T-cell (primary cell): Measurements from ENCODE around the gene MT1B. TPM values are rescaled to one million over a fixed set of nuclear protein-coding genes. Genes with fewer than 3 reads are reported as not detected.
"Not testable (repeated sequence)": the region's sequence is repeated elsewhere in the genome, so short reads cannot be mapped to it uniquely, and the experiment has no call there.

Source experiments
- ATAC-seq, 4 experiments: fragments of 200-7000 bp in 3 of 4; fragments of 150-1000 bp in 1 of 4; cut with Tn5 transposase; replicated peaks in 1 of 4; 1 replicate in 3 of 4; 2 replicates in 1 of 4; pipeline ENCODE4 v1.10.0; 2021; ENCODE audit warnings: moderate library complexity in 3 of 4, mild to moderate bottlenecking in 2 of 4, moderate number of reproducible peaks in 1 of 4
- CTCF ChIA-PET, 2 donors: fragments of 300-600 bp; sonication (Branson Sonifier 250); formaldehyde crosslinking; loops; one replicate each; lab custom pipeline; 2022; ENCODE audit warnings: antibody characterized with exemption in 2 of 2; lab: Charles Lee
- POLR2A ChIA-PET, 2 donors: fragments of 300-600 bp; sonication (Branson Sonifier 250); formaldehyde crosslinking; loops; one replicate each; lab custom pipeline; 2022; ENCODE audit warnings: antibody characterized with exemption in 2 of 2; lab: Charles Lee
- DNase-seq, 35 experiments: peaks; one replicate each; pipeline versions ENCODE4 v3.0.0 to v3.0.0-alpha.2; 2013 to 2023
- H3K27ac ChIP-seq: one replicate; pipeline ENCODE4 v1.5.1; 2013; ENCODE audit warnings: low read length
- H3K27me3 ChIP-seq, 2 experiments: replicated peaks in 1 of 2; 1 replicate in 1 of 2; 2 replicates in 1 of 2; pipeline versions ENCODE4 v1.6.1 to v1.7.0; 2013; ENCODE audit warnings: low read length in 1 of 2, mixed read lengths in 1 of 2; ENCODE audit not compliant: control insufficient read depth in 2 of 2, insufficient read depth in 2 of 2; ENCODE audit errors: extremely low read depth in 1 of 2
- H3K36me3 ChIP-seq, 2 donors: 1 replicate in 1 of 2; 2 replicates in 1 of 2; pipeline versions ENCODE4 v1.6.1 to v1.7.0; 2013; ENCODE audit warnings: low read length in 1 of 2; ENCODE audit not compliant: control insufficient read depth in 2 of 2, insufficient read depth in 1 of 2; ENCODE audit errors: extremely low read depth in 1 of 2
- H3K4me1 ChIP-seq, 2 experiments: 1 replicate in 1 of 2; 2 replicates in 1 of 2; pipeline versions ENCODE4 v1.6.1 to v1.7.0; 2013; ENCODE audit warnings: low read length in 2 of 2, mixed read lengths in 1 of 2; ENCODE audit not compliant: insufficient read depth in 2 of 2, control insufficient read depth in 1 of 2; ENCODE audit errors: extremely low read depth in 1 of 2
- H3K4me3 ChIP-seq, 2 donors: 1 replicate in 1 of 2; 2 replicates in 1 of 2; pipeline versions ENCODE4 v1.5.1 to v1.7.0; 2013; ENCODE audit warnings: mild to moderate bottlenecking in 2 of 2, low read length in 1 of 2, moderate library complexity in 1 of 2; ENCODE audit not compliant: control insufficient read depth in 1 of 2; ENCODE audit errors: extremely low read depth in 1 of 2
- H3K9me3 ChIP-seq: 2 replicates; pipeline ENCODE4 v1.7.0; 2013
- H3K27ac Mint-ChIP-seq, 2 donors: one replicate each; pipeline ENCODE4 v1.8.0; 2020 to 2021; ENCODE audit warnings: mild to moderate bottlenecking in 2 of 2, mixed read lengths in 2 of 2
- H3K27me3 Mint-ChIP-seq, 2 donors: one replicate each; pipeline ENCODE4 v1.8.0; 2021 to 2022; ENCODE audit warnings: mixed read lengths in 2 of 2
- H3K36me3 Mint-ChIP-seq: one replicate; pipeline ENCODE4 v1.8.0; 2021; ENCODE audit warnings: mixed read lengths
- H3K4me1 Mint-ChIP-seq, 3 donors: one replicate each; pipeline ENCODE4 v1.8.0; 2020 to 2022; ENCODE audit warnings: mixed read lengths in 3 of 3, mild to moderate bottlenecking in 1 of 3
- H3K4me3 Mint-ChIP-seq, 3 donors: one replicate each; pipeline ENCODE4 v1.8.0; 2020 to 2022; ENCODE audit warnings: mild to moderate bottlenecking in 3 of 3, mixed read lengths in 3 of 3, moderate library complexity in 3 of 3
- H3K9me3 Mint-ChIP-seq, 3 donors: one replicate each; pipeline ENCODE4 v1.8.0; 2020 to 2022; ENCODE audit warnings: mixed read lengths in 3 of 3
- WGBS: methylation state at CpG from one replicate; pipeline ENCODE4 v1.1.5; 2013; ENCODE audit warnings: missing lambda C conversion rate; ENCODE audit not compliant: insufficient coverage; 5-methylcytosine and 5-hydroxymethylcytosine counted together
- total RNA-seq, 35 experiments: library from RNA in 6 of 35; stranded (reverse) in 6 of 35; fragments of 120-200 nt in 1 of 35; gene quantifications; one replicate each; pipeline versions ENCODE4 v1.2.1 to v1.2.4 and lab custom pipeline; 2013 to 2026

Gene MT1B
- total RNA-seq, 5 donors from 2014 or later (not counting 1 experiment from before 2014, with no cell fraction given) = not detected

DNA sequence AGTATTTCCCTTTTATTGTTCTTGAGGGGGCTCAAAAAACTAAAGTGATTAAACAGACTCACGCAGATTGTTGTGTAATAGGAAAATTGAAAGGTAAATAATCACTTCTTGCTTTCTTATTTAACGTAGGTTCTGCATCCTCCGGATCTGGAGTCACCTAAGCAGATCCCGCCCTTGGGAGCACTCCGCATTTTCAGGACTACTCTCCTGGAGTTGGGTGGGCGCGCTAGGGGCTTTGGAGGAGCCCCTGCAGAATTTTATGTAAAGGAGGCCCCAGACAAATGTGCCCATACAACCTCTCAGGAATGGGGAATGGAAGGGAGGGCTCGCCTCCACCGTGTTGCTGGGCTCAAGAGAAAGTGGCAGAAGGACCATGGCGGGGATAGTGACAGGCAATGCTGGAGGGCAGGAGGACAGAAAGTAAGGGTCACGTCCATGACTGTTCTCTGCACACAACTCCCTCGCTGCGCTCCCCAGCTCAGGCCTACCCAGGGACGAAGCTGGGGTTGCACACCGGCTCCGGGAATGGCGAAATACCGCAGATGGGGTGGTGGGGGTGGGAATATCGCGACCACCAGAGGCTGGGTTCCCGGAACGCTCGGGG lies 35.0 kb upstream of the MT1B start:
- Histone ChIP-seq H3K36me3 (no peaks in the 10 kb centered on the region), H3K27ac (no peak overlapping the region), H3K4me1 (peaks cover 3 to 13% of the 10 kb centered on the region in 2 experiments), H3K4me3 (peak overlapping the region; percentile 34 to 35), H3K9me3 (no peaks in the 10 kb centered on the region), H3K27me3 (peaks cover 17 to 18% of the 10 kb centered on the region in 2 experiments)
- H3K27ac Mint-ChIP-seq = no peak overlapping the region
- ChIA-PET POLR2A (no interaction called here), CTCF (no interaction called here)
- H3K36me3 Mint-ChIP-seq = no peaks in the 10 kb centered on the region
- WGBS = 48% methylated on average over 18 of the region's 23 CpGs
- peaks cover 12 to 15% (median 15%) of the 10 kb centered on the region in 3 donors for H3K4me1 Mint-ChIP-seq
- no peaks in the 10 kb centered on the region for H3K9me3 Mint-ChIP-seq
- peaks cover 0 to 22% of the 10 kb centered on the region in 2 donors for H3K27me3 Mint-ChIP-seq
- peak overlapping the region; percentile 23 to 75 (median 39) for H3K4me3 Mint-ChIP-seq
- ATAC-seq (peak in 1 of 4 experiments; percentile 17), DNase-seq (no peak)

DNA sequence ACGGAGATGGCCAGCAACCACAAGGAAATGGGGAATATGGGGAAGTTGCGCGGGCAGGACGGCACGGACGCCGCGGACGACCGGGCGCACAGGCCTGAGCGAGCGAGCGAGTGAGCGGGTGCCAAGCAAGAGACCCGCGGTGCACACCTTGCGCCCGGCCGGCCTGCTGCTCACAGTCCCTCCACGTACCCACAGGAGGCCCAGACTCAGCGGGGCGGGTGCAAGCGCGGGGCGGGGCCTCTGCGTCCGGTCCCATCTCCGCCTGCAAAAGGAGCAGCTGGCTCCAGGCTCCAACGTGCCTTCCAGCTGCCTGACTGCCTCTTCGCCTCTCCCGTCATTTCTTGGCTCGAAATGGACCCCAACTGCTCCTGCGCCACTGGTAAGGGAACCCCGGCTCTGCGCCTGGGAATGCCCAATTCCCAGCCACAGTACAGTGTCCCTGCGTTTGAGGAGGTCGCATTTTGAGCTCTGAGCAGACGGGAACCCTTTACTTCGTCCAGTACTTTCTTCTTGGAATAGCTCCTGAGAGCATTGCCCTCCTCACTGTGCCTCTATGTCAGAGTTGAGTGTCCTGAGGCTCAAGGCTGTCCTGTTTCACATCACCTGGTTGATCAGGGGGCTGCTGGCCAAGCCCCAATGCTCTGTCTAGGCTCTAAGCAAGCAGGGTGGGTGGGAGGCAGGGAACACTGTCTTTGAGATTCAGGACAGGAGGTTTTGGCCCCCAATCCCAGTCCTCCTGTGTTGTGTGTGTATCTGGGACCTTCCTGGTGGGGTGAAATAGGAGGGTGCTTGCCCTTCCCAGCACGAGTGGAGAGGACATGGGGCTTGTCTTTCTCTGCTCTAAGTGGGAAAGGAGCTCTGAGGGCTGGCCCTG lies 34.2 kb upstream of the MT1B start:
- WGBS = 6% methylated on average over 36 of the region's 41 CpGs
- Mint-ChIP-seq H3K27me3 (peaks cover 0 to 22% of the 10 kb centered on the region in 2 donors), H3K4me3 (peak overlapping the region; percentile 17 to 75 (median 49)), H3K9me3 (no peaks in the 10 kb centered on the region), H3K4me1 (peaks cover 12 to 15% (median 13%) of the 10 kb centered on the region in 3 donors), H3K27ac (no peak overlapping the region), H3K36me3 (no peaks in the 10 kb centered on the region)
- Histone ChIP-seq H3K9me3 (no peaks in the 10 kb centered on the region), H3K27ac (no peak overlapping the region), H3K27me3 (peaks cover 17 to 18% of the 10 kb centered on the region in 2 experiments), H3K36me3 (no peaks in the 10 kb centered on the region), H3K4me1 (peaks cover 3 to 13% of the 10 kb centered on the region in 2 experiments), H3K4me3 (peak overlapping the region; percentile 34 to 52)
- ChIA-PET POLR2A (no interaction called here), CTCF (interaction anchor here in 1 of 2 donors (0.6 kb wide), 1 partner anchor 22 kb away, joined by 3 read pairs; no protein-coding TSS in a partner anchor)
- peak in 24 of 35 experiments; percentile 18 to 68 (median 43) for DNase-seq
- peak; percentile 90 to 99 (median 94) for ATAC-seq

DNA sequence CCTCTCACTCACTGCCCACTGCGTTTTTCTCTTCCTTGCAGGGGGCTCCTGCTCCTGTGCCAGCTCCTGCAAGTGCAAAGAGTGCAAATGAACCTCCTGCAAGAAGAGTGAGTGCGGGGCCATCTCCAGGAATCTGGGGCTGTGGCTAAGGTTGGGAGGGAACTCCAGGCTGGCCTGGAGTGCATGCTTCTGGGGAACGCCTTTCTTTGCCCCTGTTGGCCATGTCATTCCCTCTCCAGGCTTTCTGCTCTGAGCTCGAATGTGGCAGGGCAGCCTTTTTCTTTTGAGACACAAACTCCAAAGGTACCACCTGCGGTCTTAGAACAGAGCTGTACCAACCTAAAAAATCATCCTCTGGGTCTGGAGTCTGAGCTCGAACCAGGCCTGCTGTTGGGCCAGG lies 33.5 kb upstream of the MT1B start:
- H3K4me3 ChIP-seq = no peak overlapping the region
- no peaks in the 10 kb centered on the region for H3K9me3 Mint-ChIP-seq
- no peak overlapping the region for H3K27ac Mint-ChIP-seq
- H3K27ac ChIP-seq = no peak overlapping the region
- H3K4me1 ChIP-seq = peaks cover 3 to 13% of the 10 kb centered on the region in 2 experiments
- WGBS = 88% methylated on average over 5 of the region's 6 CpGs
- no peak for ATAC-seq
- ChIA-PET CTCF (interaction anchor here in 1 of 2 donors (0.6 kb wide), 1 partner anchor 21 kb away, joined by 3 read pairs; no protein-coding TSS in a partner anchor), POLR2A (no interaction called here)
- H3K27me3 ChIP-seq = peaks cover 17 to 18% of the 10 kb centered on the region in 2 experiments
- H3K36me3 Mint-ChIP-seq = no peaks in the 10 kb centered on the region
- peaks cover 0 to 22% of the 10 kb centered on the region in 2 donors for H3K27me3 Mint-ChIP-seq
- H3K36me3 ChIP-seq = no peaks in the 10 kb centered on the region
- H3K4me1 Mint-ChIP-seq = peaks cover 12 to 15% (median 12%) of the 10 kb centered on the region in 3 donors
- H3K4me3 Mint-ChIP-seq = peak overlapping the region in 1 of 3 donors; percentile 75
- DNase-seq = no peak
- H3K9me3 ChIP-seq = no peaks in the 10 kb centered on the region

DNA sequence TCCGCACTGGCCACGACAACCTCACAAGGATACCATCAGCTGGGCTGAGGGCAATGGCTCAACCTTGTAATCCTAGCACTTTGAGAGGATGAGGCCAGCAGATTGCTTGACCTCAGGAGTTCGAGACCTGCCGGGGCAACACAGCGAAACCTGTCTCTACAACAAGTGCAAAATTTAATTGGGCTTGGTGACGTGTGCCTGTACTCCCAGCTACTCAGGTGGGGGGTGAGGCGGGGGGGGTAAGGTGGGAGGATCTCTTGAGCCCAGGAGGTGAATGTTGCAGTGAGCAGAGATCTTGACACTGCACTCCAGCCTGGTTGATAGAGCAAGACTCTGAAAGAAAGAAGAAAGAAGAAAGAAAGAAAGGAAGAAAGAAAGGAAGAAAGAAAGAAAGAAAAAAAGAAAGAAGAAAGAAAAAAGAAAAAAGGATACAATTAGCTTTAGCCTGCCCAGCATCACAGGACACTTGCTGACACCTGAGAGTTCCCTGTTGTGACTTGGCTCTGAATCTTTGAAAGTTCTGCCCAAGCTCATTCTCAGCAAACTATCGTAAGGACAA lies 31.3 kb upstream of the MT1B start:
- Mint-ChIP-seq H3K9me3 (no peaks in the 10 kb centered on the region), H3K4me1 (peaks cover 17 to 19% (median 18%) of the 10 kb centered on the region in 3 donors), H3K27ac (no peak overlapping the region), H3K27me3 (peaks cover 0 to 27% of the 10 kb centered on the region in 2 donors), H3K36me3 (no peaks in the 10 kb centered on the region), H3K4me3 (no peak overlapping the region)
- no peak for ATAC-seq
- Histone ChIP-seq H3K4me3 (no peak overlapping the region), H3K4me1 (peaks cover 3 to 21% of the 10 kb centered on the region in 2 experiments), H3K9me3 (no peaks in the 10 kb centered on the region), H3K27ac (no peak overlapping the region), H3K36me3 (no peaks in the 10 kb centered on the region), H3K27me3 (peaks cover 20 to 21% of the 10 kb centered on the region in 2 experiments)
- ChIA-PET POLR2A (interaction anchor here (0.5 to 0.7 kb wide), 2 partner anchors 41 to 154 kb away, joined by 3 to 4 read pairs; no protein-coding TSS in a partner anchor), CTCF (interaction anchor here in 1 of 2 donors (0.6 kb wide), 1 partner anchor 35 kb away, joined by 3 read pairs; no protein-coding TSS in a partner anchor)
- no peak for DNase-seq
- 98% methylated on average over 4 of the region's 8 CpGs for WGBS

DNA sequence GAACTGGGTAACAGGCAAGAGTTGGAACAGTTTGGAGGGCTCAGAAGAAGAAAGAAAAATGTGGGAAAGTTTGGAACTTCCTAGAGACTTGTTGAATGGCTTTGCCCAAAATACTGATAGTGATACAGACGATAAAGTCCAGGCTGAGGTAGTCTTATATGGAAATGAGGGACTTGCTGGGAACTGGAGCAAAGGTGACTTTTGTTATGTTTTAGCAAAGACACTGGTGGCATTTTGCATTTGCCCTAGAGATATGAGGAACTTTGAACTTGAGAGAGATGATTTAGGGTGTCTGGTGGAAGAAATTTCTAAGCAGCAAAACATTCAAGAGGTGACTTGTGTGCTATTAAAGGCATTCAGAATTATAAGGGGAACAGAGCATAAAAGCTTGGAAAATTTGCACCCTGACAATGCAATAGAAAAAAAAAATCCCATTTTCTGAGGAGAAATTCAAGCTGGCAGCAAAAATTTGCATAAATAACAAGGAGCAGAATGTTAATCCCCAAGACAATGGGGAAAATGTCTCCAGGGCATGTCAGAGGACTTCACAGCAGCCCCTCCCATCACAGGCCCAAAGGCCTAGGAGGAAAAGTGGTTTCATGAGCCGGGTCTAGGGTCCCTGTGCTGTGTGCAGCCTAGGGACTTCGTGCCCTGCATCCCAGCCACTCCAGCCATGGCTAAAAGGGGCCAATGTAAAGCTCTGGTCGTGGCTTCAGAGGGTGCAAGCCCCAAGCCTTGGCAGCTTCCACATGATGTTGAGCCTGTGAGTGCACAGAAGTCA lies 29.8 kb upstream of the MT1B start:
- Mint-ChIP-seq H3K4me1 (peaks cover 21 to 22% (median 22%) of the 10 kb centered on the region in 3 donors), H3K27me3 (peaks cover 0 to 27% of the 10 kb centered on the region in 2 donors)
- not testable (repeated sequence) for ATAC-seq, H3K36me3 ChIP-seq, H3K9me3 ChIP-seq, H3K27ac ChIP-seq, H3K9me3 Mint-ChIP-seq, H3K4me3 ChIP-seq, H3K4me3 Mint-ChIP-seq, DNase-seq, H3K36me3 Mint-ChIP-seq, H3K27ac Mint-ChIP-seq
- CTCF ChIA-PET = interaction anchor here in 1 of 2 donors (0.6 kb wide), 1 partner anchor 303 kb away, joined by 3 read pairs; no protein-coding TSS in a partner anchor
- POLR2A ChIA-PET = interaction anchor here in 1 of 2 donors (0.6 kb wide), 1 partner anchor 12 kb away, joined by 3 read pairs; no protein-coding TSS in a partner anchor
- H3K4me1 ChIP-seq = peaks cover 3 to 32% of the 10 kb centered on the region in 2 experiments
- peaks cover 19 to 31% of the 10 kb centered on the region in 2 experiments for H3K27me3 ChIP-seq
- WGBS = 88% methylated on average over 4 of the region's 4 CpGs
